ENCODE results near the gene NFIB. TPM values are rescaled to one million over a fixed set of nuclear protein-coding genes. Genes with fewer than 3 reads are reported as not detected.

NFIB gene
- total RNA-seq, 1 experiment from 2014 or later = 18.6 TPM

GRCh38 chr9:14198047-14198840 lies 115.7 kb downstream of the NFIB start:
- CTCF ChIA-PET = no interaction called here

GRCh38 chr9:14197325-14197858 lies 116.5 kb downstream of the NFIB start:
- H3F3A ChIP-seq (ENCODE audit: low read length, unreplicated experiment) = no peaks in the 10 kb centered on the region
- H3K4me3 ChIP-seq (ENCODE audit: low read length) = no peak overlapping the region
- TF ChIP-seq EZH2 (IDR thresholded peaks at IDR 0.05; ENCODE audit: low read length, unreplicated experiment) = no peak
- no peak for TF ChIP-seq CTCF (conservative IDR thresholded peaks at IDR 0.05; ENCODE audit: low read depth, low read length)
- no peak for TF ChIP-seq EZH2phosphoT487 (IDR thresholded peaks at IDR 0.05; ENCODE audit: borderline replicate concordance, low read length)
- ChIA-PET POLR2A (ENCODE audit: unreplicated experiment) (no interaction called here), CTCF (no interaction called here)
- H3K36me3 ChIP-seq (ENCODE audit: low read depth, low read length) = no peaks in the 10 kb centered on the region
- peaks cover 55% of the 10 kb centered on the region for H3K79me2 ChIP-seq (ENCODE audit: low read length)
- H2AFZ ChIP-seq (ENCODE audit: low read length) = no peak overlapping the region
- DNase-seq (no peak), ATAC-seq (no peak)
- no peaks in the 10 kb centered on the region for H3K4me1 ChIP-seq (ENCODE audit: insufficient read depth, low read length)
- no peak overlapping the region for H3K4me2 ChIP-seq (ENCODE audit: low read length)
- intact Hi-C loops (cut with micrococcal nuclease) = no loop called here
- no peaks in the 10 kb centered on the region for H3K9me2 ChIP-seq (replicated peaks; ENCODE audit: low read length)
- no peaks in the 10 kb centered on the region for H3K27me3 ChIP-seq (ENCODE audit: low read length)
- no peaks in the 10 kb centered on the region for H4K20me1 ChIP-seq (ENCODE audit: low read length)
- no peak overlapping the region for H3K27ac ChIP-seq (ENCODE audit: low read length)
- no TSS peak for BruUV-seq (replicated peaks)
- no peaks in the 10 kb centered on the region for H3K9me3 ChIP-seq (ENCODE audit: low read length)
- no peak overlapping the region for H3K9ac ChIP-seq (ENCODE audit: low read length)

More at GRCh38 chr9:14198047-14198840, 115.7 kb downstream of the NFIB start:
- no peak overlapping the region for H3K9ac ChIP-seq (ENCODE audit: low read length)
- H2AFZ ChIP-seq (ENCODE audit: low read length) = no peak overlapping the region
- no peaks in the 10 kb centered on the region for H3K27me3 ChIP-seq (ENCODE audit: low read length)
- no peak overlapping the region for H3K4me3 ChIP-seq (ENCODE audit: low read length)
- no peaks in the 10 kb centered on the region for H3K9me2 ChIP-seq (replicated peaks; ENCODE audit: low read length)
- TF ChIP-seq EZH2 (IDR thresholded peaks at IDR 0.05; ENCODE audit: low read length, unreplicated experiment) (no peak), EZH2phosphoT487 (IDR thresholded peaks at IDR 0.05; ENCODE audit: borderline replicate concordance, low read length) (no peak), CTCF (conservative IDR thresholded peaks at IDR 0.05; ENCODE audit: low read depth, low read length) (no peak)
- H3K4me1 ChIP-seq (ENCODE audit: insufficient read depth, low read length) = no peaks in the 10 kb centered on the region
- ATAC-seq = no peak
- no peak for DNase-seq
- H3F3A ChIP-seq (ENCODE audit: low read length, unreplicated experiment) = no peaks in the 10 kb centered on the region
- intact Hi-C loops (cut with micrococcal nuclease) = no loop called here
- no peaks in the 10 kb centered on the region for H3K9me3 ChIP-seq (ENCODE audit: low read length)
- no TSS peak for BruUV-seq (replicated peaks)
- no peak overlapping the region for H3K4me2 ChIP-seq (ENCODE audit: low read length)
- peaks cover 59% of the 10 kb centered on the region for H3K79me2 ChIP-seq (ENCODE audit: low read length)
- H3K27ac ChIP-seq (ENCODE audit: low read length) = no peak overlapping the region
- no peaks in the 10 kb centered on the region for H3K36me3 ChIP-seq (ENCODE audit: low read depth, low read length)
- H4K20me1 ChIP-seq (ENCODE audit: low read length) = no peaks in the 10 kb centered on the region
- POLR2A ChIA-PET (ENCODE audit: unreplicated experiment) = no interaction called here

Measured in PC-3 (cell line).